ENCODE results near the gene CLEC2A.

GRCh38 chr12:9926876-9927275, 5.3 kb downstream of the CLEC2A start:
- TF ChIP-seq CTCF (IDR thresholded peaks at IDR 0.05; ENCODE audit: insufficient read depth, low read length) (no peak), POLR2AphosphoS5 (IDR thresholded peaks at IDR 0.05; ENCODE audit: low read depth) (no peak), SPI1 (IDR thresholded peaks at IDR 0.05; ENCODE audit: borderline replicate concordance, low read depth) (no peak)

Data from HL-60 (cell line).